ENCODE data around the gene OR2A12.
"Not testable (repeated sequence)": the region's sequence is repeated elsewhere in the genome, so short reads cannot be mapped to it uniquely, and the experiment has no call there.

Gene OR2A12

DNA sequence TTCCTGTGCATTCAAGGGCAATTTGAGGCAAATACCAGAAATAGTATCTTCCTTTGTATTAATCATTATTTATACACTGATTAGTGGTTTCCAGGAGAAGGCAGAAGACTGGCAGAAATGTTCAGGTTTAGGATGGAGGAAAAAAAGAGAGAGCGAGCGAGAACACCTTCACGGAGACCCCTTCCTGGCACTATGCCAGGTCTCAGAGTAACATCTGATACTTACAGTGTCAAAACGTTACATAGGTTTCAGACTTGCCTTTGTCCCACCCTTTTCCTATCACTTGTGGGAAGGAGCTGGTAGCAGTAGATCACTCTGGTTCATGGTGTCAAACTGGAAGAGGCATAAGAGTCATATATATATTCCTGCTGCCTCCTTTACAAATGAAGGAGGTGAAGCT, 652 bp downstream of the OR2A12 start:
- no peak for TF ChIP-seq JUND (IDR thresholded peaks at IDR 0.05; ENCODE audit: low read depth)
- in situ Hi-C loops (cut with HindIII; ENCODE audit: low pct_unique_long_range_greater_than_20kb, low sequenced_read_pairs): no loop called here
- no peak for DNase-seq (ENCODE audit: low read depth in 1 of 2, low spot score in 1 of 2)

DNA sequence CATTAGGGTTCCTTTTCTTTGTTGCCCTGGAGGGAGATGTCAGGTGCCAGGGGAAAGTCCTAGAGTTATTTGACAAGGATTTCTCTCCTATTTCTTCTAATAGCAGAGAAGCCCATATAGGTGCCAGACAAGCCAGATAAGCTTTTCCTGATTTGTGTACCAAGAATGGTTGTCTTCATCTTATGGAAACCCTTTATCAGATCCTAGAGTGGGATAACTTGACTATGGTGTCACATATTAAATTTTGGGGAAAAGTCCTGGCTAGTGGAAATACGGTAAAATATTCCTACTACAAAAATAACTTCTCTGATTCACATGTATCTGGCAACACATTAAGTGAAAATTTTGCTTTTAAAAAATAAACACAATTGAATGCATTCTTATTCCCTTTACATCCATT, 1.2 kb downstream of the OR2A12 start:
- in situ Hi-C loops (cut with HindIII; ENCODE audit: low pct_unique_long_range_greater_than_20kb, low sequenced_read_pairs): no loop called here
- TF ChIP-seq JUND (IDR thresholded peaks at IDR 0.05; ENCODE audit: low read depth): no peak

DNA sequence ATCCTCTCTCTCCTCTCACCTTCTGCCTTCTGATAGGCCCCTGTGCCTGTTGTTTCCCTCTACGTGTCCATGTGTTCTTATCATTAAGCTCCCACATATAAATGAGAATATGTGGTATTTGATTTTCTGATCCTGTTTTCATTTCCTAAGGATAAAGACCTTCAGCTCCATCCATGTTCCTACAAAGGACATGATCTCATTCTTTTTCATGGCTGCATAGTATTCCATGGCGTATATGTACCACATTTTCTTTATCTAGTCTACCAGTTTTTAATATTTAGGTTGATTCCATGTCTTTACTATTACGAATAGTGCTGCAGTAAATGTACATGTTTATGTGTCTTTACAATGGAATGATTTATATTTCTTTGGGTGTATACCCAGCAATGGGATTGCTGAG, 4.6 kb downstream of the OR2A12 start:
- in situ Hi-C loops (cut with HindIII; ENCODE audit: low pct_unique_long_range_greater_than_20kb, low sequenced_read_pairs): no loop called here
- no peak for TF ChIP-seq JUND (IDR thresholded peaks at IDR 0.05; ENCODE audit: low read depth)
- DNase-seq (ENCODE audit: low read depth in 1 of 2, low spot score in 1 of 2): no peak

More for the DNA sequence above, 1.2 kb downstream of the OR2A12 start:
- no peak for DNase-seq (ENCODE audit: low read depth in 1 of 2, low spot score in 1 of 2)

DNA sequence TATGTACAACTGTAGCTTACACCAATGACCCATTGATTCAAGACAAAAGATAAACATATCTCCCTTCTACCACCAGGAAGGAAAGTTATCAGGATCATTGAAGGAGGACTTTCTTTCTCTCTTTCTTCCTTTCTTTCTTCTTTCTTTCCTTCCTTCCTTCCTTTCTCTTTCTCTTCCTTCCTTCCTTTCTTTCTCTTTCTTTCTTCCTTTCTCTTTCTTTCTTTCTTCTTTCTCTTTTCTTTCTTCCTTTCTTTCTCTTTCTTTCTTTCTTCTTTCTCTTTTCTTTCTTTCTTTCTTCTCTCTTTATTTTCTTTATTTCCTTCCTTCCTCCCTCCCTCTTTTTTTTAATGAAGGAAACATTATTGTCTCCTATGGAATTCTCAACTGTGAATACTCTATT, 12.7 kb downstream of the OR2A12 start:
- no peak for DNase-seq (ENCODE audit: low read depth in 1 of 2, low spot score in 1 of 2)
- in situ Hi-C loops (cut with HindIII; ENCODE audit: low pct_unique_long_range_greater_than_20kb, low sequenced_read_pairs): no loop called here
- TF ChIP-seq JUND (IDR thresholded peaks at IDR 0.05; ENCODE audit: low read depth): no peak

DNA sequence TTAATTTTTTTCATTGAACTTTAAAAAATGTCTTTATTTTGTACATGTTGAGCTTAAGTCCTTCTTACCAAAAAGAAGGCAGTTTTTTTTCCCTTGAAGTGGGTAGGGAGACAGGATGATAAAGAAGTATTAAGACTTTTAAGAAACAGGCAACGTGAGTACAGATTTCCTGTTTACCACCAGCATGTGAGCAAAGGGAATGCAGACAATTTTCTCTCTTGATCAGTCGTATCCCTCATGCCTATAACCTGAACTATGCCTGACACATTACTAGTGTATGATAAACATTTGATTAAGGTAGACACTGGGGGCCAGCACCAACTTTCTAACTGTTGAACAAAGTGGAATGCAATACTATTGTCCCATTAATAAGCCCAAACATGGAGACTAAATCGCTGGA, 14.5 kb downstream of the OR2A12 start:
- TF ChIP-seq JUND (IDR thresholded peaks at IDR 0.05; ENCODE audit: low read depth): no peak
- in situ Hi-C loops (cut with HindIII; ENCODE audit: low pct_unique_long_range_greater_than_20kb, low sequenced_read_pairs): no loop called here
- no peak for DNase-seq (ENCODE audit: low read depth in 1 of 2, low spot score in 1 of 2)

DNA sequence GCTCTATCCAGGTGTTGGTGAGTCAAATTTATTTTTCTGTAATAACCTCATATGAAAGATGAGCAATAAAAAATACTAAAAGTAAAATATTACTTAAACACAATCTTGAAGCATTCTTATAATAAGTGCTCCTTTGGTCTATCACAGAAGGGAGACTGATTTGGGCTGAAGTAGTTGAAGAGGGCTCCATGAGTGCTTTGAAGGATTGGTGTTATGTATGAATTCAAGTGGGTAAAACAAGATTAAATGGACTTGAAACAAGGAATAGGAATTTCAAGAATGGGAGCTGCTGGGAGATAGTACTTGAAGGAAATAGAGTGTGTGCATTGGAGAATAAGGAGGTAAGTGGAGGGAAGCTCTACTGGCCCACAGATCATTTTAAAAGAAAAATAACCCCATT, 16.0 kb downstream of the OR2A12 start:
- DNase-seq (ENCODE audit: low read depth in 1 of 2, low spot score in 1 of 2): no peak
- no peak for TF ChIP-seq JUND (IDR thresholded peaks at IDR 0.05; ENCODE audit: low read depth)
- in situ Hi-C loops (cut with HindIII; ENCODE audit: low pct_unique_long_range_greater_than_20kb, low sequenced_read_pairs): no loop called here

DNA sequence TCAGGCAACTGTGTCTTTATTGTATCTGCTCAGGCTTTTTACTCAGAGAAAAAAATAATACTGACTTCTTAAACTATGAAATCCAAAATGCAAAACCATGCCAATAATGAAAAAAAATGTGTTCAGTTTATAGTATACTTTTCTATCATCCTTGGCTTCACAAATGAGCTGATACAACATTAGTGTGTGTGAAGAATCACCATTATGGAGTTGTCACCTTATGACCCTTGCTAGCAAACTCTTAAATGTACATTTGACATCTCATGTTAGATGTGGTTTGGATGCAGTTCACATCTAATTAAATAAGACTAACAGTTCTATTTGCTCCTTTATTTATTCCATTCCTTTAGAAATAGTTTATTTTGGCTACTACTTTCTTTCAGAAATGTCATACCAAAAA, 19.1 kb downstream of the OR2A12 start:
- no peak for DNase-seq (ENCODE audit: low read depth in 1 of 2, low spot score in 1 of 2)
- TF ChIP-seq JUND (IDR thresholded peaks at IDR 0.05; ENCODE audit: low read depth): no peak
- in situ Hi-C loops (cut with HindIII; ENCODE audit: low pct_unique_long_range_greater_than_20kb, low sequenced_read_pairs): no loop called here

DNA sequence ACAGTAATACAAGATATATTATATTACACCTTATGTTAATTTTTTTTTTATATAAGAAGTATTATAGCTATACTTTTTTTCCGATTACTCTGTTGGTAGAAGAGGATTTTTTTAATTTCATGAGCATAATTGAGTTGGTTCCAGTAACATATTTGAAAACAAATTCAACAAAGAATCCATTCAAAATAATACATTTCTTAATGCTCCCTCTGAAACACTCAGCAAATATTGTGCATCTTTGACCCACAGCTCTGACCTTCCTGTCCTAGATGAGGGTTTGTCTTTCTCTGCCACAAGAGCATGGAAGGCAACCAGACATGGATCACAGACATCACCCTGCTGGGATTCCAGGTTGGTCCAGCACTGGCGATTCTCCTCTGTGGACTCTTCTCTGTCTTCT, 23.2 kb downstream of the OR2A12 start, which contains the start of gene OR2A2:
OR2A2 (plus strand) TSS at position 301 of the 400 bp plus-strand sequence; CDS start at position 301, 0 bp downstream.
- no peak for DNase-seq (ENCODE audit: low read depth in 1 of 2, low spot score in 1 of 2)
- in situ Hi-C loops (cut with HindIII; ENCODE audit: low pct_unique_long_range_greater_than_20kb, low sequenced_read_pairs): no loop called here
- no peak for TF ChIP-seq JUND (IDR thresholded peaks at IDR 0.05; ENCODE audit: low read depth)

DNA sequence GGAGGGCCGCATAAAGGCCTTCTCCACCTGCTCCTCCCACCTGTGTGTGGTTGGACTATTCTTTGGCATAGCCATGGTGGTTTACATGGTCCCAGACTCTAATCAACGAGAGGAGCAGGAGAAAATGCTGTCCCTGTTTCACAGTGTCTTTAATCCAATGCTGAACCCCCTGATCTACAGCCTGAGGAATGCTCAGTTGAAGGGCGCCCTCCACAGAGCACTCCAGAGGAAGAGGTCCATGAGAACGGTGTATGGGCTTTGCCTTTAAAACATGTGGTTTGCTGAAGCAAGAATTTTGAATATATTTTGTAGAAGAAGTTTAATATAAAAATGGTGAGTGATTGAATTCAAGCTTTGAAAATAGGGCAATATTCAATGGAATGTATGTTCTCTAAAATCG, 24.2 kb downstream of the OR2A12 start:
- DNase-seq (ENCODE audit: low read depth in 1 of 2, low spot score in 1 of 2): no peak
- TF ChIP-seq JUND (IDR thresholded peaks at IDR 0.05; ENCODE audit: low read depth): no peak
- in situ Hi-C loops (cut with HindIII; ENCODE audit: low pct_unique_long_range_greater_than_20kb, low sequenced_read_pairs): no loop called here

DNA sequence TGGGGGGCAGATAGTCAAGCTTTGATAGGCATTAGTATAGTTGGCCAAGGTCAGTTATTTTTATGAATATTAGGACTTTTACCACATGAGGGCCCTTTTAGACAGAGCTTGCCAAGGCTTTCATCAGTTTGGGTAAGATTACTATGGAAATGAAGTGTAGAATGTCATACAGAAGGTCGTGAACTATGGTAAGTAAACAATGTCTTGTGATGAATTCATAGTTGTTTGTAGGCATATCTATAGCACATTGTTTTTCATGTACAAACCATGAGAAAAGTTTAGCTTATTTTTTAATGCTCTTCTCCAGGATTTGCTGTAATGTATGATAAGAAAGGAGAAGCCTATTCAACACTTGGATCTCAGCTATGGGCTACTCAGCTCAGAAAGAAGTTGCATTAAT, 27.6 kb downstream of the OR2A12 start:
- no peak for DNase-seq (ENCODE audit: low read depth in 1 of 2, low spot score in 1 of 2)
- in situ Hi-C loops (cut with HindIII; ENCODE audit: low pct_unique_long_range_greater_than_20kb, low sequenced_read_pairs): no loop called here
- TF ChIP-seq JUND (IDR thresholded peaks at IDR 0.05; ENCODE audit: low read depth): no peak

DNA sequence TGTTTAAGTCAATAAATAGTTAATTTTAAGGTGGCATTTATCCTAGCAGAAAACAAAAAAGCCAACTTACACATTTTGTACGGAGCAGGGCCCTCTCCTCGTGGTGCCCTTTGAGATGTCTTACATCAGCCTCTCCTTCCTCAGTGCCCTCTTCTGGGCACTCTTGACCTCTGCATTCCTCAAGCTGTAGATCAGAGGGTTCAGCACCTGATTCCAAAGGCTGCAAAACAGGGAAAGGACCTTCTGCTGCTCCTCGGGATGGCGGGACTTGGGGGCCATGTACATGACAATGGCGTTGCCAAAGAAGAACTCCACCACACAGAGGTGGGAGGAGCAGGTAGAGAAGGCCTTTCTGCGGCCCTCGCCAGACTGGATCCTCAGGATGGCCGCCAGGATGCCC, 32.3 kb downstream of the OR2A12 start:
- no peak for TF ChIP-seq JUND (IDR thresholded peaks at IDR 0.05; ENCODE audit: low read depth)
- no peak for DNase-seq (ENCODE audit: low read depth in 1 of 2, low spot score in 1 of 2)
- in situ Hi-C loops (cut with HindIII; ENCODE audit: low pct_unique_long_range_greater_than_20kb, low sequenced_read_pairs): no loop called here

DNA sequence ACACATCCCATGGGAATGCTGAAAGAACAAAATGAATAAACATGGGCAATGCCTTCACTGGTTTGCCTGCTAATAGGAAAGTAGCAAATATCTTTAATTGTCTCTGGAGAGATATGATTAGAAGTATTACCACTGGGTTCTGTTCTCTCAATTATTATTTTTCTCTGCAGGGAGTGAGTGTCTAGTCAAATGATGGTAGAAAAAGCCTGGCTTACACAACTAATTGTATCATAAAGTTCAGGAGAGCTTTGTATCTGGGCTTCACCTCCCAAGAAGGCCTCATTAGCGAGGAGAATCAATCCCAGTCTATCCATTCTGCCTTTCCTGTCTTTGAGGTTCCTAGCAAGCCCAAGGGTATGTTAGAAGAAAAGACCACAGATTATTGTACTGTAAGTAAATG, 36.8 kb downstream of the OR2A12 start, which contains the start of gene OR2A14:
OR2A14 (plus strand) TSS at position 301 of the 400 bp plus-strand sequence. CDS start 5,937 bp downstream, outside the sequence.
- DNase-seq (ENCODE audit: low read depth in 1 of 2, low spot score in 1 of 2): no peak

DNA sequence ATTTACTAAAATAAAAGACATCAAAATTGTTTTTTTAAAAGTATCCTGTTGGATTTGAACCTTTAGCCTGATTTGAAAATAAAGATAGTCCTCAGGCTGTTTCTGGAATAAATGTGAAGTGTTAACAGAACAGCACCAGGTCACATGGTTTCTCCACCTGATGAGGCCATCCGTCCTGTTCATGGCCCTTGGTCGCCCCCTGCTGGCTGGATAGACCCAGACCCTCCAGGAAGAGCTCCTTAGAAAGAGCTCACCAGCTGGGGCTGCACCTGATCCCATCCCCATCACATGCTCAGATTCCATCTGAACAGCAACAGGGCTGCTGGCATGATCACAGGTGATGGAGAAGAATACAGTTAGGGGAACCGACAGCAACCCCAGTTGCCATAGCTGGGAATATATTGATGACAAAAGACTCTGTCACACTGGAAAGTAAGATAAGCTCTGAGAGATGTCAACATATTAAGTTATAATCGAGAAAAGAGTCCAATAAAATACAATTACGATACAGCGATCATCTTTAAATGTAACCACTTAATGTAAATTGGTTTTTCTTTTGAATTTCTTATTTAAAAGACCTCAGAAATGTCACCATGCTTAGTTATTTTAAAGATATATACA, 41.7 kb downstream of the OR2A12 start:
- in situ Hi-C loops (cut with HindIII; ENCODE audit: low pct_unique_long_range_greater_than_20kb, low sequenced_read_pairs): no loop called here
- DNase-seq (ENCODE audit: low read depth in 1 of 2, low spot score in 1 of 2): peak; percentile 45 to 82
- no peak for TF ChIP-seq JUND (IDR thresholded peaks at IDR 0.05; ENCODE audit: low read depth)

More for the DNA sequence above, 36.8 kb downstream of the OR2A12 start, which contains the start of gene OR2A14:
- in situ Hi-C loops (cut with HindIII; ENCODE audit: low pct_unique_long_range_greater_than_20kb, low sequenced_read_pairs): no loop called here
- no peak for TF ChIP-seq JUND (IDR thresholded peaks at IDR 0.05; ENCODE audit: low read depth)

DNA sequence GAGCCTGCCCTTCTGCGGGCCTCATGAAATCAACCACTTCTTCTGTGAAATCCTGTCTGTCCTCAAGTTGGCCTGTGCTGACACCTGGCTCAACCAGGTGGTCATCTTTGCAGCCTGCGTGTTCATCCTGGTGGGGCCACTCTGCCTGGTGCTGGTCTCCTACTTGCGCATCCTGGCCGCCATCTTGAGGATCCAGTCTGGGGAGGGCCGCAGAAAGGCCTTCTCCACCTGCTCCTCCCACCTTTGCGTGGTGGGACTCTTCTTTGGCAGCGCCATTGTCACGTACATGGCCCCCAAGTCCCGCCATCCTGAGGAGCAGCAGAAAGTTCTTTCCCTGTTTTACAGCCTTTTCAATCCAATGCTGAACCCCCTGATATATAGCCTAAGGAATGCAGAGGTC, 43.5 kb downstream of the OR2A12 start:
- DNase-seq (ENCODE audit: low read depth in 1 of 2, low spot score in 1 of 2); in situ Hi-C loops (cut with HindIII; ENCODE audit: low pct_unique_long_range_greater_than_20kb, low sequenced_read_pairs): not testable (repeated sequence)

Data from T47D (cell line).